PC-3 (cell line): ENCODE data around the gene DPH3. TPM values are rescaled to one million over a fixed set of nuclear protein-coding genes. Genes with fewer than 3 reads are reported as not detected.
A peak's percentile ranks its signal among the peaks of the same experiment; 100 is the strongest.

Source experiments
- ATAC-seq: fragments of 200-7000 bp; cut with Tn5 transposase; 2 replicates; pipeline ENCODE4 v1.9.1; 2020; ENCODE audit warnings: mild to moderate bottlenecking, moderate library complexity
- BruUV-seq: library from RNA; stranded (reverse); fragments of 400-500 nt; replicated peaks from 2 replicates; lab custom pipeline; 2021; lab: Mats Ljungman, UMichigan
- CTCF ChIA-PET: fragments of 300-600 bp; sonication (Branson Sonifier 250); formaldehyde crosslinking; loops from one replicate; lab custom pipeline; 2022; ENCODE audit warnings: antibody characterized with exemption; lab: Charles Lee
- POLR2A ChIA-PET: fragments of 300-600 bp; sonication (Branson Sonifier 250); formaldehyde crosslinking; loops from one replicate; lab custom pipeline; 2022; ENCODE audit warnings: antibody characterized with exemption; ENCODE audit not compliant: unreplicated experiment; lab: Charles Lee
- DNase-seq: peaks from one replicate; pipeline ENCODE4 v3.0.0-alpha.2; 2015
- H2AFZ ChIP-seq: fragments of 300-600 bp; sonication (generic); 2 replicates; pipeline ENCODE4 v1.6.0; 2016; ENCODE audit warnings: antibody characterized with exemption, low read length
- H3F3A ChIP-seq: fragments of 300-600 bp; sonication (generic); one replicate; pipeline ENCODE4 v1.6.0; 2017; ENCODE audit warnings: antibody characterized with exemption, low read length, control low read depth, mild to moderate bottlenecking; ENCODE audit not compliant: unreplicated experiment
- H3K27ac ChIP-seq: fragments of 300-600 bp; sonication (generic); 2 replicates; pipeline ENCODE4 v1.5.1; 2016; ENCODE audit warnings: mild to moderate bottlenecking, low read length
- H3K27me3 ChIP-seq: fragments of 300-600 bp; sonication (generic); 2 replicates; pipeline ENCODE4 v1.6.1; 2016; ENCODE audit warnings: low read length, mixed read lengths
- H3K36me3 ChIP-seq: fragments of 300-600 bp; sonication (generic); 2 replicates; pipeline ENCODE4 v1.6.1; 2016; ENCODE audit warnings: low read depth, mixed run types, low read length, mixed read lengths
- H3K4me1 ChIP-seq: fragments of 300-600 bp; sonication (generic); 2 replicates; pipeline ENCODE4 v1.5.1; 2016; ENCODE audit warnings: low read length; ENCODE audit not compliant: insufficient read depth
- H3K4me2 ChIP-seq: fragments of 300-600 bp; sonication (generic); 2 replicates; pipeline ENCODE4 v1.6.0; 2016; ENCODE audit warnings: low read length
- H3K4me3 ChIP-seq: fragments of 300-600 bp; sonication (generic); 2 replicates; pipeline ENCODE4 v1.5.1; 2016; ENCODE audit warnings: mild to moderate bottlenecking, low read length, mixed read lengths
- H3K79me2 ChIP-seq: fragments of 300-600 bp; sonication (generic); 2 replicates; pipeline ENCODE4 v1.6.1; 2017; ENCODE audit warnings: low read length, mixed read lengths
- H3K9ac ChIP-seq: fragments of 300-600 bp; sonication (generic); 2 replicates; pipeline ENCODE4 v1.6.0; 2016; ENCODE audit warnings: mild to moderate bottlenecking, low read length
- H3K9me2 ChIP-seq: fragments of 300-600 bp; sonication (generic); replicated peaks from 2 replicates; pipeline ENCODE4 v1.6.1; 2016; ENCODE audit warnings: mixed run types, low read length, mixed read lengths
- H3K9me3 ChIP-seq: fragments of 300-600 bp; sonication (generic); 2 replicates; pipeline ENCODE4 v1.6.1; 2016; ENCODE audit warnings: low read length, mixed read lengths
- H4K20me1 ChIP-seq: fragments of 300-600 bp; sonication (generic); 2 replicates; pipeline ENCODE4 v1.6.1; 2016; ENCODE audit warnings: low read length, mixed read lengths
- EZH2 ChIP-seq: fragments of 300-600 bp; sonication (generic); IDR thresholded peaks from one replicate; pipeline ENCODE4 v1.6.1; 2017; ENCODE audit warnings: antibody characterized with exemption, mild to moderate bottlenecking, low read length; ENCODE audit not compliant: unreplicated experiment
- EZH2phosphoT487 ChIP-seq: fragments of 300-600 bp; sonication (generic); IDR thresholded peaks from 2 replicates; pipeline ENCODE4 v1.6.1; 2018; ENCODE audit warnings: mild to moderate bottlenecking, antibody characterized with exemption, low read length, borderline replicate concordance
- intact Hi-C: fragments of 100-400 bp; cut with micrococcal nuclease; formaldehyde crosslinking; loops from 2 replicates; pipeline ENCODE4 v1.9.0; 2023
- total RNA-seq: library from RNA; depleted of rRNA; stranded (reverse); fragments of >200 nt; gene quantifications from 2 replicates; pipeline ENCODE4 v1.2.3, GENCODE V29; 2014
- TF ChIP-seq, protein P1 (sequence below): fragments of 300-600 bp; sonication (generic); conservative IDR thresholded peaks from 2 replicates; pipeline ENCODE4 v1.5.1; 2017; ENCODE audit warnings: antibody characterized with exemption, low read depth, mild to moderate bottlenecking, low read length

DPH3 gene
- total RNA-seq, 1 experiment from 2014 or later: 10.2 TPM

DNA sequence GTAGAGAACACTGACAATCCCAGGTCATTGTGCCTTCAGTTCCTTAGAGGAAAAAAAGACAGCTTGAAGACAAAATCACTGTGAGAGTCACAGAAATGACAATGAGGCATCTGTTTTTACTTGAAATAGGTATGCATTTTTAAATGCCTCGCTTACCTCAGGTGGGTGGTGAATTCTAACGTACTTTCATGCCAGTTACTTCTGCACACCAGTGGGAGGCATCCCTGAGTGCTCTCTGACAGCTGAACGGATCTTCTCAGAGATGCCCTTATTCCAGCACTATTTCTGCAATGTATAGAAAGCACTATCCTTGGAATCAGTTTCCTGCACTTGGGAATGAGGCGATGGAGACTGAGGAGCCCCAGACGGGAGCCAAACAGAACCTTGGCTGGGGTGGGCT, 16.2 kb downstream of the DPH3 start:
- TF ChIP-seq EZH2phosphoT487 (no peak), EZH2 (no peak)
- TF ChIP-seq, protein P1, sequence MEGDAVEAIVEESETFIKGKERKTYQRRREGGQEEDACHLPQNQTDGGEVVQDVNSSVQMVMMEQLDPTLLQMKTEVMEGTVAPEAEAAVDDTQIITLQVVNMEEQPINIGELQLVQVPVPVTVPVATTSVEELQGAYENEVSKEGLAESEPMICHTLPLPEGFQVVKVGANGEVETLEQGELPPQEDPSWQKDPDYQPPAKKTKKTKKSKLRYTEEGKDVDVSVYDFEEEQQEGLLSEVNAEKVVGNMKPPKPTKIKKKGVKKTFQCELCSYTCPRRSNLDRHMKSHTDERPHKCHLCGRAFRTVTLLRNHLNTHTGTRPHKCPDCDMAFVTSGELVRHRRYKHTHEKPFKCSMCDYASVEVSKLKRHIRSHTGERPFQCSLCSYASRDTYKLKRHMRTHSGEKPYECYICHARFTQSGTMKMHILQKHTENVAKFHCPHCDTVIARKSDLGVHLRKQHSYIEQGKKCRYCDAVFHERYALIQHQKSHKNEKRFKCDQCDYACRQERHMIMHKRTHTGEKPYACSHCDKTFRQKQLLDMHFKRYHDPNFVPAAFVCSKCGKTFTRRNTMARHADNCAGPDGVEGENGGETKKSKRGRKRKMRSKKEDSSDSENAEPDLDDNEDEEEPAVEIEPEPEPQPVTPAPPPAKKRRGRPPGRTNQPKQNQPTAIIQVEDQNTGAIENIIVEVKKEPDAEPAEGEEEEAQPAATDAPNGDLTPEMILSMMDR: no peak
- intact Hi-C loops: loop anchor here (10.0 kb wide), 1 partner anchor 614 kb away; no protein-coding TSS in a partner anchor
- peaks cover 25% of the 10 kb centered on the region for H3K4me1 ChIP-seq
- no peak overlapping the region for H3K9ac ChIP-seq
- no peak for ATAC-seq
- no peak overlapping the region for H3K4me2 ChIP-seq
- no peaks in the 10 kb centered on the region for H3K79me2 ChIP-seq
- POLR2A ChIA-PET: interaction anchor here (0.7 kb wide), 1 partner anchor 152 kb away, joined by 3 read pairs; no protein-coding TSS in a partner anchor
- no peaks in the 10 kb centered on the region for H4K20me1 ChIP-seq
- no peaks in the 10 kb centered on the region for H3K36me3 ChIP-seq
- no peak overlapping the region for H3K27ac ChIP-seq
- H3K4me3 ChIP-seq: no peak overlapping the region
- no peaks in the 10 kb centered on the region for H3K9me3 ChIP-seq
- no peaks in the 10 kb centered on the region for H3K9me2 ChIP-seq
- BruUV-seq: no TSS peak
- no peaks in the 10 kb centered on the region for H3K27me3 ChIP-seq
- no peak for DNase-seq
- CTCF ChIA-PET: interaction anchor here (0.5 to 1.2 kb wide), 6 partner anchors 9 to 611 kb away, joined by 3 to 13 read pairs (median 4); no protein-coding TSS in a partner anchor
- H2AFZ ChIP-seq: no peak overlapping the region
- no peaks in the 10 kb centered on the region for H3F3A ChIP-seq

- POLR2A ChIA-PET: no interaction called here
These were observed 17.3 kb downstream of the DPH3 start for GRCh38 chr3:16247282-16248061.

More at GRCh38 chr3:16247282-16248061, 17.3 kb downstream of the DPH3 start:
- Histone ChIP-seq H2AFZ (peak overlapping the region; percentile 84), H3K79me2 (no peaks in the 10 kb centered on the region), H3K9me3 (no peaks in the 10 kb centered on the region), H3K27me3 (no peaks in the 10 kb centered on the region), H3K4me1 (peaks cover 25% of the 10 kb centered on the region), H3K9me2 (no peaks in the 10 kb centered on the region), H3K36me3 (no peaks in the 10 kb centered on the region), H3F3A (no peaks in the 10 kb centered on the region), H3K9ac (no peak overlapping the region), H4K20me1 (no peaks in the 10 kb centered on the region), H3K4me2 (peak overlapping the region; percentile 69), H3K4me3 (peak overlapping the region; percentile 33; the same call in 1 of the 2 replicates), H3K27ac (no peak overlapping the region)
- TF ChIP-seq, protein P1: peak; percentile 98
- TF ChIP-seq EZH2 (no peak), EZH2phosphoT487 (no peak)
- DNase-seq (peak; percentile 93), ATAC-seq (peak; percentile 87)
- CTCF ChIA-PET: interaction anchor here (0.6 to 1.2 kb wide), 4 partner anchors 11 to 610 kb away, joined by 3 to 13 read pairs (median 4); no protein-coding TSS in a partner anchor
- intact Hi-C loops: loop anchor here (1.0 to 10.0 kb wide), 5 partner anchors 43 to 613 kb away; no protein-coding TSS in a partner anchor
- no TSS peak for BruUV-seq
